Measurements from ENCODE around the gene CDC42EP3.

- no peak for TF ChIP-seq POLR2A (IDR thresholded peaks at IDR 0.05)
- no peak for TF ChIP-seq CTCF (IDR thresholded peaks at IDR 0.05)
Observed at GRCh38 chr2:37635504-37636380, 35.7 kb downstream of the CDC42EP3 start.

Data from esophagus squamous epithelium (tissue), 4 donors.